HCT116 (cell line): Measurements from ENCODE around the gene WT1. TPM values are rescaled to one million over a fixed set of nuclear protein-coding genes. Genes with fewer than 3 reads are reported as not detected.

Experiments
- ATAC-seq: fragments of 200-7000 bp; cut with Tn5 transposase; 2 replicates; pipeline ENCODE4 v1.9.1; 2020; ENCODE audit warnings: mild to moderate bottlenecking, moderate library complexity
- BruUV-seq: library from RNA; stranded (reverse); fragments of 400-500 nt; replicated peaks from 2 replicates; lab custom pipeline; 2021; lab: Mats Ljungman, UMichigan
- CTCF ChIA-PET: fragments of 300-600 bp; sonication (Branson Sonifier 250); formaldehyde crosslinking; loops from one replicate; lab custom pipeline; 2021; ENCODE audit warnings: antibody characterized with exemption; lab: Charles Lee
- POLR2A ChIA-PET: fragments of 300-600, 350-600 bp; sonication (Branson Sonifier 250); formaldehyde crosslinking; loops from one replicate; lab custom pipeline; 2021; ENCODE audit warnings: antibody characterized with exemption; lab: Charles Lee
- RAD21 ChIA-PET, 2 experiments: fragments of 300-600 bp; sonication (Branson Sonifier 250); formaldehyde crosslinking; loops; one replicate each; lab custom pipeline; 2023; ENCODE audit warnings: low total read pairs in 2 of 2; ENCODE audit not compliant: uncharacterized antibody in 2 of 2, unreplicated experiment in 2 of 2, low non-redundant PET in 1 of 2; lab: Charles Lee
- DNase-seq: peaks from one replicate; pipeline ENCODE4 v3.0.0-alpha.2; 2010; ENCODE audit warnings: low read depth, low spot score
- H2AFZ ChIP-seq: fragments of 200-600 bp; shearing (Covaris generic), sonication (generic); 2 replicates; pipeline ENCODE4 v1.6.1; 2017; ENCODE audit warnings: low read depth, mixed run types, mixed read lengths, antibody characterized with exemption, low read length; ENCODE audit not compliant: poor library complexity, severe bottlenecking
- H3K27ac ChIP-seq: 2 replicates; pipeline ENCODE4 v1.5.1; 2012; ENCODE audit warnings: low read depth, low read length
- H3K27me3 ChIP-seq: fragments of 200-600 bp; sonication (generic); 2 replicates; pipeline ENCODE4 v1.6.1; 2016; ENCODE audit warnings: mixed run types, low read length, mixed read lengths; ENCODE audit not compliant: insufficient read depth
- H3K36me3 ChIP-seq, 2 experiments: fragments of 200-500 bp in 1 of 2; fragments of 200-600 bp in 1 of 2; sonication (Bioruptor generic) in 1 of 2; sonication (generic) in 1 of 2; 2 replicates each; pipeline versions ENCODE4 v1.5.1 to v1.6.1; 2014 to 2016; ENCODE audit warnings: low read length in 2 of 2, inconsistent platforms in 1 of 2, mixed read lengths in 1 of 2, mixed run types in 1 of 2; ENCODE audit not compliant: insufficient read depth in 2 of 2, control insufficient read depth in 1 of 2
- H3K4me1 ChIP-seq, 2 experiments: fragments of 200-600 bp in 1 of 2; sonication (generic) in 1 of 2; 2 replicates each; pipeline versions ENCODE4 v1.5.1 to v1.6.1; 2012 to 2017; ENCODE audit warnings: low read length in 2 of 2, inconsistent platforms in 1 of 2, mild to moderate bottlenecking in 1 of 2, mixed read lengths in 1 of 2, mixed run types in 1 of 2, moderate library complexity in 1 of 2; ENCODE audit not compliant: insufficient read depth in 2 of 2, control insufficient read depth in 1 of 2
- H3K4me2 ChIP-seq: fragments of 200-600 bp; sonication (generic); 2 replicates; pipeline ENCODE4 v1.6.1; 2017; ENCODE audit warnings: mixed run types, low read length, mixed read lengths
- H3K4me3 ChIP-seq, 2 experiments: fragments of 200-600 bp in 1 of 2; sonication (generic) in 1 of 2; replicated peaks in 1 of 2; 2 replicates each; pipeline ENCODE4 v1.5.1; 2011 to 2016; ENCODE audit warnings: low read length in 2 of 2, control low read depth in 1 of 2, low read depth in 1 of 2, mild to moderate bottlenecking in 1 of 2, mixed read lengths in 1 of 2, mixed run types in 1 of 2
- H3K79me2 ChIP-seq: fragments of 200-600 bp; sonication (generic); 2 replicates; pipeline ENCODE4 v1.6.1; 2017; ENCODE audit warnings: mild to moderate bottlenecking, mixed run types, low read length, moderate library complexity, mixed read lengths; ENCODE audit not compliant: insufficient read depth
- H3K9ac ChIP-seq: fragments of 200-600 bp; sonication (generic); 2 replicates; pipeline ENCODE4 v1.6.1; 2016; ENCODE audit warnings: low read length, mixed read lengths
- H3K9me2 ChIP-seq: fragments of 200-600 bp; sonication (generic), shearing (Covaris generic); 2 replicates; pipeline ENCODE4 v1.6.1; 2017; ENCODE audit warnings: mixed run types, mild to moderate bottlenecking, moderate library complexity; ENCODE audit not compliant: insufficient read depth
- H3K9me3 ChIP-seq, 2 experiments: fragments of 200-500 bp in 1 of 2; fragments of 200-600 bp in 1 of 2; sonication (Bioruptor generic) in 1 of 2; sonication (generic) in 1 of 2; 2 replicates each; pipeline ENCODE4 v1.6.1; 2014 to 2017; ENCODE audit warnings: low read length in 2 of 2, mixed read lengths in 2 of 2, inconsistent platforms in 1 of 2, low read depth in 1 of 2, mild to moderate bottlenecking in 1 of 2, mixed run types in 1 of 2, moderate library complexity in 1 of 2; ENCODE audit not compliant: control insufficient read depth in 1 of 2, insufficient read depth in 1 of 2
- H4K20me1 ChIP-seq: fragments of 200-600 bp; sonication (generic), shearing (Covaris generic); 2 replicates; pipeline ENCODE4 v1.6.1; 2017; ENCODE audit warnings: mixed run types, mild to moderate bottlenecking, moderate library complexity; ENCODE audit not compliant: insufficient read depth
- CBX3 ChIP-seq: IDR thresholded peaks from 2 replicates; pipeline ENCODE4 v1.6.1; 2012; ENCODE audit warnings: low read depth
- CEBPB ChIP-seq: IDR thresholded peaks from 2 replicates; pipeline ENCODE4 v1.6.1; 2012; ENCODE audit warnings: low read depth
- EGR1 ChIP-seq: IDR thresholded peaks from 2 replicates; pipeline ENCODE4 v1.6.1; 2012; ENCODE audit warnings: low read depth
- ELF1 ChIP-seq: IDR thresholded peaks from 2 replicates; pipeline ENCODE4 v1.6.1; 2012; ENCODE audit warnings: low read depth, borderline replicate concordance
- EZH2 ChIP-seq: fragments of 200-600 bp; sonication (generic); IDR thresholded peaks from 2 replicates; pipeline ENCODE4 v1.6.1; 2017; ENCODE audit warnings: antibody characterized with exemption, mixed run types
- EZH2phosphoT487 ChIP-seq: fragments of 200-600 bp; IDR thresholded peaks from 2 replicates; pipeline ENCODE4 v1.6.1; 2018; ENCODE audit warnings: antibody characterized with exemption, borderline replicate concordance
- FOSL1 ChIP-seq: IDR thresholded peaks from 2 replicates; pipeline ENCODE4 v1.6.1; 2012; ENCODE audit warnings: low read depth
- JUND ChIP-seq: IDR thresholded peaks from 2 replicates; pipeline ENCODE4 v1.6.1; 2012
- POLR2AphosphoS5 ChIP-seq: IDR thresholded peaks from 2 replicates; pipeline ENCODE4 v1.6.1; 2011; ENCODE audit warnings: mild to moderate bottlenecking, low read depth, low read length, moderate library complexity
- RAD21 ChIP-seq: IDR thresholded peaks from 2 replicates; pipeline ENCODE4 v1.6.1; 2012; ENCODE audit warnings: low read depth, mild to moderate bottlenecking
- SIN3A ChIP-seq: IDR thresholded peaks from 2 replicates; pipeline ENCODE4 v1.6.1; 2012; ENCODE audit warnings: low read depth
- SP1 ChIP-seq: IDR thresholded peaks from 2 replicates; pipeline ENCODE4 v1.6.1; 2012; ENCODE audit warnings: low read depth
- YY1 ChIP-seq: IDR thresholded peaks from 2 replicates; pipeline ENCODE4 v1.6.1; 2011; ENCODE audit warnings: low read length, low read depth, moderate library complexity, mild to moderate bottlenecking; ENCODE audit not compliant: insufficient replicate concordance; ENCODE audit errors: extremely low read depth
- ZFX ChIP-seq: fragments of 450-650 bp; IDR thresholded peaks from 2 replicates; pipeline ENCODE4 v1.6.1; 2017
- intact Hi-C: fragments of 100-400 bp; cut with micrococcal nuclease; formaldehyde crosslinking; loops from 2 replicates; pipeline ENCODE4 v1.10.0; 2022
- total RNA-seq: library from RNA; stranded (reverse); gene quantifications from one replicate; pipeline ENCODE4 v1.2.1, GENCODE V29; 2021; ENCODE audit not compliant: unreplicated experiment
- TF ChIP-seq, protein P1 (sequence below): IDR thresholded peaks from 2 replicates; pipeline ENCODE4 v1.6.1; 2012
- TF ChIP-seq, protein P2 (sequence below): IDR thresholded peaks from 2 replicates; pipeline ENCODE4 v1.6.1; 2011; ENCODE audit warnings: mild to moderate bottlenecking, low read length, moderate library complexity; ENCODE audit not compliant: insufficient replicate concordance; ENCODE audit errors: extremely low read depth
- TF ChIP-seq, protein P3 (sequence below): IDR thresholded peaks from 2 replicates; pipeline ENCODE4 v1.6.1; 2012

Gene WT1
- total RNA-seq, 1 experiment from 2014 or later = 0.07 TPM

DNA sequence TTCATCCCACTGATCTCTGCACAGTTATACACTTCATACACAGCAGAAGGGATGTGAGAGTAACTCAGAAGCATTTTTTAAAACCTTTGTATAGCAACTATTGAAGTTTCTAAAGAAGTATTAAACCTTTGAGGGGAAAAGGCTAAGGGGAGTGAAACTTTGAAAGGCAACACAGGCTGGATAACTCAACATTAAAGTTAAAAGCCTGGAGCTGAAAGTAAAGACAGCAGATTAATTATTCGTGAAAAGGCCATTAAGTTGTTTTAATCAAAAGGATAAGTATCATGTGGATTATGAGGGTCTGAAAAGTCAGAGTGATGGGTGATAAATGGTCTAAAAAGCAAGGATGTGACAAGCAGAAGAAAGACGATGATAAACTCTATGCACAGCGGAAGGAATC, 17.5 kb downstream of the WT1 start:
- BruUV-seq = no TSS peak
- H3K4me1 ChIP-seq = no peaks in the 10 kb centered on the region
- ChIA-PET RAD21 (no interaction called here), POLR2A (no interaction called here), CTCF (no interaction called here)
- no peak for TF ChIP-seq SP1
- TF ChIP-seq CEBPB = no peak
- TF ChIP-seq ZFX = no peak
- TF ChIP-seq, protein P1, sequence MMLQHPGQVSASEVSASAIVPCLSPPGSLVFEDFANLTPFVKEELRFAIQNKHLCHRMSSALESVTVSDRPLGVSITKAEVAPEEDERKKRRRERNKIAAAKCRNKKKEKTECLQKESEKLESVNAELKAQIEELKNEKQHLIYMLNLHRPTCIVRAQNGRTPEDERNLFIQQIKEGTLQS = no peak
- TF ChIP-seq RAD21 = no peak
- no peak for TF ChIP-seq EZH2phosphoT487
- TF ChIP-seq JUND = no peak
- TF ChIP-seq, protein P2, sequence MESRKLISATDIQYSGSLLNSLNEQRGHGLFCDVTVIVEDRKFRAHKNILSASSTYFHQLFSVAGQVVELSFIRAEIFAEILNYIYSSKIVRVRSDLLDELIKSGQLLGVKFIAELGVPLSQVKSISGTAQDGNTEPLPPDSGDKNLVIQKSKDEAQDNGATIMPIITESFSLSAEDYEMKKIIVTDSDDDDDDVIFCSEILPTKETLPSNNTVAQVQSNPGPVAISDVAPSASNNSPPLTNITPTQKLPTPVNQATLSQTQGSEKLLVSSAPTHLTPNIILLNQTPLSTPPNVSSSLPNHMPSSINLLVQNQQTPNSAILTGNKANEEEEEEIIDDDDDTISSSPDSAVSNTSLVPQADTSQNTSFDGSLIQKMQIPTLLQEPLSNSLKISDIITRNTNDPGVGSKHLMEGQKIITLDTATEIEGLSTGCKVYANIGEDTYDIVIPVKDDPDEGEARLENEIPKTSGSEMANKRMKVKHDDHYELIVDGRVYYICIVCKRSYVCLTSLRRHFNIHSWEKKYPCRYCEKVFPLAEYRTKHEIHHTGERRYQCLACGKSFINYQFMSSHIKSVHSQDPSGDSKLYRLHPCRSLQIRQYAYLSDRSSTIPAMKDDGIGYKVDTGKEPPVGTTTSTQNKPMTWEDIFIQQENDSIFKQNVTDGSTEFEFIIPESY = no peak
- TF ChIP-seq, protein P3, sequence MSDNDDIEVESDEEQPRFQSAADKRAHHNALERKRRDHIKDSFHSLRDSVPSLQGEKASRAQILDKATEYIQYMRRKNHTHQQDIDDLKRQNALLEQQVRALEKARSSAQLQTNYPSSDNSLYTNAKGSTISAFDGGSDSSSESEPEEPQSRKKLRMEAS = no peak
- no peak for TF ChIP-seq SIN3A
- no peak for TF ChIP-seq POLR2AphosphoS5
- no peak for TF ChIP-seq FOSL1
- TF ChIP-seq EGR1 = no peak
- TF ChIP-seq EZH2 = no peak
- TF ChIP-seq ELF1 = no peak
- TF ChIP-seq YY1 = no peak
- no peak for TF ChIP-seq CBX3
- H3K27me3 ChIP-seq = peaks cover 39% of the 10 kb centered on the region
- no peak overlapping the region for H3K27ac ChIP-seq
- no peak overlapping the region for H3K9ac ChIP-seq
- ATAC-seq = no peak
- H3K9me3 ChIP-seq = no peaks in the 10 kb centered on the region
- DNase-seq = no peak
- H4K20me1 ChIP-seq = no peaks in the 10 kb centered on the region
- H2AFZ ChIP-seq = no peak overlapping the region
- no peak overlapping the region for H3K4me3 ChIP-seq
- intact Hi-C loops = no loop called here
- H3K9me2 ChIP-seq = no peaks in the 10 kb centered on the region
- H3K79me2 ChIP-seq = no peaks in the 10 kb centered on the region
- H3K36me3 ChIP-seq = no peaks in the 10 kb centered on the region
- H3K4me2 ChIP-seq = no peak overlapping the region
